B cell (primary cell): ENCODE measurements around the gene FMNL2.

Experiments used
- EZH2 ChIP-seq: IDR thresholded peaks from 2 replicates; pipeline ENCODE4 v1.6.1; 2012; ENCODE audit warnings: borderline replicate concordance, low read depth, mild to moderate bottlenecking, moderate library complexity, low read length; ENCODE audit not compliant: insufficient read depth, poor library complexity, severe bottlenecking
- TF ChIP-seq, protein P1 (sequence below): fragments of 200-600 bp; IDR thresholded peaks from one replicate; pipeline ENCODE4 v1.8.0; 2022; ENCODE audit warnings: antibody characterized with exemption, mild to moderate bottlenecking

- TF ChIP-seq, protein P1, sequence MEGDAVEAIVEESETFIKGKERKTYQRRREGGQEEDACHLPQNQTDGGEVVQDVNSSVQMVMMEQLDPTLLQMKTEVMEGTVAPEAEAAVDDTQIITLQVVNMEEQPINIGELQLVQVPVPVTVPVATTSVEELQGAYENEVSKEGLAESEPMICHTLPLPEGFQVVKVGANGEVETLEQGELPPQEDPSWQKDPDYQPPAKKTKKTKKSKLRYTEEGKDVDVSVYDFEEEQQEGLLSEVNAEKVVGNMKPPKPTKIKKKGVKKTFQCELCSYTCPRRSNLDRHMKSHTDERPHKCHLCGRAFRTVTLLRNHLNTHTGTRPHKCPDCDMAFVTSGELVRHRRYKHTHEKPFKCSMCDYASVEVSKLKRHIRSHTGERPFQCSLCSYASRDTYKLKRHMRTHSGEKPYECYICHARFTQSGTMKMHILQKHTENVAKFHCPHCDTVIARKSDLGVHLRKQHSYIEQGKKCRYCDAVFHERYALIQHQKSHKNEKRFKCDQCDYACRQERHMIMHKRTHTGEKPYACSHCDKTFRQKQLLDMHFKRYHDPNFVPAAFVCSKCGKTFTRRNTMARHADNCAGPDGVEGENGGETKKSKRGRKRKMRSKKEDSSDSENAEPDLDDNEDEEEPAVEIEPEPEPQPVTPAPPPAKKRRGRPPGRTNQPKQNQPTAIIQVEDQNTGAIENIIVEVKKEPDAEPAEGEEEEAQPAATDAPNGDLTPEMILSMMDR = no peak
- TF ChIP-seq EZH2 = no peak
These were observed 151.2 kb downstream of the FMNL2 start for GRCh38 chr2:152485954-152486736.
